ENCODE results near the gene STK10.

GRCh38 chr5:172164769-172165212, 23.2 kb downstream of the STK10 start:
- no peak for TF ChIP-seq CTCF (IDR thresholded peaks at IDR 0.05)
- TF ChIP-seq POLR2A (IDR thresholded peaks at IDR 0.05) = no peak
